Uterus (tissue), 4 donors: ENCODE results near the gene MET. TPM values are rescaled to one million over a fixed set of nuclear protein-coding genes. Genes with fewer than 3 reads are reported as not detected.
A peak's percentile ranks its signal among the peaks of the same experiment; 100 is the strongest.

Source experiments
- DNase-seq, 2 donors: peaks; one replicate each; pipeline ENCODE4 v3.0.0-alpha.2; 2019 to 2020
- H3K27ac ChIP-seq, 2 donors: fragments of 200-600 bp; sonication (generic); 1 replicate in 1 of 2; 2 replicates in 1 of 2; pipeline ENCODE4 v1.5.1; 2016 to 2018
- H3K27me3 ChIP-seq, 2 donors: fragments of 200-600 bp; sonication (generic); one replicate each; pipeline ENCODE4 v1.5.1; 2018 to 2019; ENCODE audit warnings: control low read depth in 1 of 2
- H3K36me3 ChIP-seq, 2 donors: fragments of 200-600 bp; sonication (generic); one replicate each; pipeline ENCODE4 v1.5.1; 2019; ENCODE audit warnings: control low read depth in 1 of 2
- H3K4me1 ChIP-seq, 2 donors: fragments of 200-600 bp; sonication (generic); one replicate each; pipeline ENCODE4 v1.5.1; 2018 to 2019; ENCODE audit warnings: control low read depth in 1 of 2
- H3K4me3 ChIP-seq, 2 donors: fragments of 200-600 bp; sonication (generic); 1 replicate in 1 of 2; 2 replicates in 1 of 2; pipeline ENCODE4 v1.5.1; 2018 to 2019; ENCODE audit warnings: mild to moderate bottlenecking in 1 of 2
- H3K9me3 ChIP-seq, 2 donors: fragments of 200-600 bp; sonication (generic); one replicate each; pipeline ENCODE4 v1.5.1; 2019; ENCODE audit warnings: control low read depth in 1 of 2
- POLR2A ChIP-seq, 2 donors: fragments of 450-650 bp; IDR thresholded peaks; one replicate each; pipeline ENCODE4 v1.6.1; 2016; ENCODE audit warnings: antibody characterized with exemption in 2 of 2, mild to moderate bottlenecking in 1 of 2, moderate library complexity in 1 of 2
- intact Hi-C: fragments of 100-400 bp; cut with DNase I; formaldehyde crosslinking; loops from one replicate; pipeline ENCODE4 v1.15.1; 2023; ENCODE audit warnings: low total_unique reads
- total RNA-seq, 4 donors: library from RNA; depleted of rRNA in 3 of 4; stranded (reverse); fragments of >200 nt in 3 of 4; gene quantifications; one replicate each; pipeline versions ENCODE4 v1.1.0 to v1.2.4, GENCODE V29; 2014 to 2023
- TF ChIP-seq, protein P1 (sequence below), 4 experiments: fragments of 200-600 bp in 2 of 4; fragments of 450-650 bp in 2 of 4; sonication (generic) in 2 of 4; IDR thresholded peaks; one replicate each; pipeline ENCODE4 v1.5.1; 2016 to 2019; ENCODE audit warnings: antibody characterized with exemption in 4 of 4, mild to moderate bottlenecking in 2 of 4, moderate library complexity in 1 of 4
- donor health status: DM: yes; HTN: yes; CAD: no.

Gene MET
- total RNA-seq, 4 donors from 2014 or later = 13.8 to 37.2 (median 35.6) TPM

DNA sequence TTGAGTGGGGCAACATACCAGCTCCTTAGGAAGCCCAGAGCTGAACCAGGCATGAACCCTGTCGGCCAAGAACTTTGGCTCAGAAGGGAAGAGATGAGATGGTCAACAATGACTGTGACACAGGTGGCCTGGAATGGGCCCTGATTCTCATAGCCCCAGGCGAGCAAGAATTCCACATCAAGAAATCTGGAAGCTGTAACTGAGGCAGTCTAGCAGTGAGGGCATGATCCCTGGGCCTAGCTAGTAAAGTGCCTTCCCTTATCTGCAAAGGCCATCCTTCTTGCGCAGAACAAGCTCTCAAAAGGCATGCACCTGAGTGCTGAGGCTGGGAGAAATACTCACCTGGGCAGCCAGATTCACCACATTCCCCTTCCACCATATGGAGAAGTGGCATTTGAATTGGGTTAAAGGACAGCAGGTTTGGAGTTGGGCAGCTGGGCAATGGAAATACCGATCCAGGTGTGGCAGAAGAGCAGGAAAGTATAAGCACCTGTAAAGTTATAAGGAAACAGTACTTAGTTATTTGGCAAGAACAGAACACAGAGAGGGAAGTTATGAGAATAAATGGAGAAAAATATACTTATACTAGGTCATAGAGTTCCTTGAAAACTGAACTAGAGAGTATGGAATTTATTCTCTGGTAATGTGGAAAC is 111.8 kb downstream of the MET start:
- H3K36me3 ChIP-seq = no peaks in the 10 kb centered on the region
- no peak for DNase-seq
- H3K4me3 ChIP-seq = no peak overlapping the region
- H3K27me3 ChIP-seq = no peaks in the 10 kb centered on the region
- TF ChIP-seq, protein P1, sequence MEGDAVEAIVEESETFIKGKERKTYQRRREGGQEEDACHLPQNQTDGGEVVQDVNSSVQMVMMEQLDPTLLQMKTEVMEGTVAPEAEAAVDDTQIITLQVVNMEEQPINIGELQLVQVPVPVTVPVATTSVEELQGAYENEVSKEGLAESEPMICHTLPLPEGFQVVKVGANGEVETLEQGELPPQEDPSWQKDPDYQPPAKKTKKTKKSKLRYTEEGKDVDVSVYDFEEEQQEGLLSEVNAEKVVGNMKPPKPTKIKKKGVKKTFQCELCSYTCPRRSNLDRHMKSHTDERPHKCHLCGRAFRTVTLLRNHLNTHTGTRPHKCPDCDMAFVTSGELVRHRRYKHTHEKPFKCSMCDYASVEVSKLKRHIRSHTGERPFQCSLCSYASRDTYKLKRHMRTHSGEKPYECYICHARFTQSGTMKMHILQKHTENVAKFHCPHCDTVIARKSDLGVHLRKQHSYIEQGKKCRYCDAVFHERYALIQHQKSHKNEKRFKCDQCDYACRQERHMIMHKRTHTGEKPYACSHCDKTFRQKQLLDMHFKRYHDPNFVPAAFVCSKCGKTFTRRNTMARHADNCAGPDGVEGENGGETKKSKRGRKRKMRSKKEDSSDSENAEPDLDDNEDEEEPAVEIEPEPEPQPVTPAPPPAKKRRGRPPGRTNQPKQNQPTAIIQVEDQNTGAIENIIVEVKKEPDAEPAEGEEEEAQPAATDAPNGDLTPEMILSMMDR (IDR thresholded peaks at IDR 0.05) = no peak
- TF ChIP-seq POLR2A (IDR thresholded peaks at IDR 0.05) = no peak
- no peak overlapping the region for H3K27ac ChIP-seq
- no peaks in the 10 kb centered on the region for H3K4me1 ChIP-seq
- H3K9me3 ChIP-seq = no peaks in the 10 kb centered on the region
- intact Hi-C loops = no loop called here

DNA sequence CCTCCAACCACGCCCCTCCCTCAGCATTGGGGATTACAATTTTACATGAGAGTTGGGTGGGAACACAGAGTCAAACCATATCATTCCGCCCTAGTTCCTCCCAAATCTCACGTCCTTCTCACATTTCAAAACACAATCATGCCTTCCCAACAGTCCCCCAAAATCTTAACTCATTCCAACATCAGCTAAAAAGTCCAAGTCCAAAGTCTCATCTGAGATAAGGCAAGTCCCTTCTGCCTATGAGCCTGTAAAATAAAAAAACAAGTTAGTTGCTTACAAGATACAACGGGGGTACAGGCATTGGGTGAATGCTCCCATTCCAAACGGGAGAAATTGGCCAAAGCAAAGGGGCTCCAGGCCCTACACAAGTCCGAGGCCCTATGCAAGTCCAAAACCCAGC is 112.7 kb downstream of the MET start:
- H3K27me3 ChIP-seq = no peaks in the 10 kb centered on the region
- H3K9me3 ChIP-seq = no peaks in the 10 kb centered on the region
- no peak for TF ChIP-seq POLR2A (IDR thresholded peaks at IDR 0.05)
- TF ChIP-seq, protein P1 (IDR thresholded peaks at IDR 0.05) = no peak
- H3K27ac ChIP-seq = no peak overlapping the region
- no peaks in the 10 kb centered on the region for H3K4me1 ChIP-seq
- no peaks in the 10 kb centered on the region for H3K36me3 ChIP-seq
- DNase-seq = no peak
- intact Hi-C loops = no loop called here
- no peak overlapping the region for H3K4me3 ChIP-seq

DNA sequence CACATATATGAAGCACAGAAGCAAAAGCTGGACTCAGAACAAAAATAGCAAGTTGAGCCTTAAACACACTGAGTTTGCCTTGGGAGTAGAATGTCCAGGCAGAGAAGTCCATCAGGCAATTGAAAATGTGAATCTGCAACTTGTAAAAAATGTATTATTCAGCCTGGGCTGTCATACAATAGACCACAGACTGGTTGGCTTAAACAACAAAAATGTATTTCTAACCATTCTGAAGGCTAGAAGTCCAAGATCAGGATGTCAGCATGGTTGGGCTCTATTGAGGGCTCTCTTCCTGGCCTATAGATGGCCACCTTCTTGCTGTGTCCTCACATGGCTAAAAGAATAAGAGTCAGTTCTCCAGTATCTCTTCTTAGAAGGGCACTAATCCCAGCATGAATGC is 113.8 kb downstream of the MET start:
- intact Hi-C loops = no loop called here
- H3K4me3 ChIP-seq = no peak overlapping the region
- H3K9me3 ChIP-seq = no peaks in the 10 kb centered on the region
- H3K27ac ChIP-seq = no peak overlapping the region
- H3K27me3 ChIP-seq = no peaks in the 10 kb centered on the region
- H3K36me3 ChIP-seq = no peaks in the 10 kb centered on the region
- no peaks in the 10 kb centered on the region for H3K4me1 ChIP-seq
- no peak for DNase-seq
- no peak for TF ChIP-seq POLR2A (IDR thresholded peaks at IDR 0.05)
- TF ChIP-seq, protein P1 (IDR thresholded peaks at IDR 0.05) = no peak

DNA sequence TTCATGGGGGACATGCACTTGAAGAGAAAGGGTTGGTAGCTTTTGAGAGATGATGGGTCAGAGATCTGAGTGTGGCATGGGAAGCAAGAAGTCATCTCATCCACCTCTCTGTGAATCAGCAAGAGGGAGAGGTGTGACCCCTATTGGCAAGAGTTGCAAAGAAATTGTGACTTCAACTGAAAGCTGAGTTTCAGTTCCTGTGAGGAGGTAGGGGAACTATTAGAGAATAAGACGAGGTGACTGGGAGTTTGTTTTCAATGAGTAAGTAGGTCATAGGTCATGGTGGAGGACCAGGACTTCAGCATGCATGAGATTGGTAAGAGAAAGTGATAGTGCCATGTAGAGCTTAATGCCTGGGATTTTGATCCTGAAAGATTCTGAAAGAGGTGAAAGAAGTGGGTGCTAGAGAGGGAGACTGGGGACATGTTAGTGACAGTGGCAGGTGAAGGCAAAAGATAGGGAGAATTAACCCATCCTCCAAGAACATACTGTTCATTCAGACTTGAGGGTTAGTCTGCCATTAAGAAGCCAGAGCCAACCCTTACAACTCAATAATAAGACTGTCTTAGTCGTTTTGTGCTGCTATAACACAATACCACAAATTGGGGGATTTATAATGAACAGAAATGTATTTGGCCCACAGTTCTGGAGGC is 114.9 kb downstream of the MET start:
- Histone ChIP-seq H3K36me3 (no peaks in the 10 kb centered on the region), H3K4me1 (no peaks in the 10 kb centered on the region), H3K27ac (no peak overlapping the region), H3K9me3 (no peaks in the 10 kb centered on the region), H3K4me3 (no peak overlapping the region), H3K27me3 (no peaks in the 10 kb centered on the region)
- no peak for DNase-seq
- intact Hi-C loops = no loop called here
- TF ChIP-seq, protein P1 (IDR thresholded peaks at IDR 0.05) = peak in 1 of 4 experiments; percentile 30
- TF ChIP-seq POLR2A (IDR thresholded peaks at IDR 0.05) = no peak

DNA sequence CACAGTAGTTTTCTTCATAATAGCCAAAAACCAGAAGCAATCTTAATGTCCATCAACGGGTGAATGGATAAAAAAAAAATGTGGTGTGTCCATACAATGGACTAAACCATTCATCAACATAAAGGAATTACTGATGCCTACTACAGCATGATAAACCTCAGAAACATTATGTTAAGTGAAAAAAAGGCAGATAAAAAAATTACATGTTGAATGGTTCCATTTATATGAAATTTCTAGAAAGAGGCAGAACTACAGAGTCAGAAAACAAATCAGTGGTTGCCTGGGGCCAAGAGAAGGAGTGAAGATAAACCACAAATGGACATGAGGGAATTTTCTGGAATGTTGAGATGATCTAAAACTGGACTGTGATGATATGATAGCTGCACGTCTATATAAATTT is 115.9 kb downstream of the MET start:
- Histone ChIP-seq H3K27me3 (no peaks in the 10 kb centered on the region), H3K4me1 (no peaks in the 10 kb centered on the region), H3K9me3 (no peaks in the 10 kb centered on the region), H3K27ac (no peak overlapping the region), H3K36me3 (no peaks in the 10 kb centered on the region), H3K4me3 (no peak overlapping the region)
- DNase-seq = no peak
- intact Hi-C loops = no loop called here
- no peak for TF ChIP-seq POLR2A (IDR thresholded peaks at IDR 0.05)
- TF ChIP-seq, protein P1 (IDR thresholded peaks at IDR 0.05) = no peak
